GM10248 (cell line): ENCODE measurements around the gene PDZRN4.
"Not testable (repeated sequence)": the region's sequence is repeated elsewhere in the genome, so short reads cannot be mapped to it uniquely, and the experiment has no call there.

Experiments used
- CTCF ChIA-PET: fragments of 300-600 bp; sonication (Branson Sonifier 250); formaldehyde crosslinking; extraction: SDS; loops from one replicate; lab custom pipeline; 2021; ENCODE audit warnings: antibody characterized with exemption; lab: Yijun Ruan, JAX
- POLR2A ChIA-PET: fragments of 350-650 bp; sonication (Branson Sonifier 250); formaldehyde crosslinking; extraction: SDS; loops from one replicate; lab custom pipeline; 2020; ENCODE audit warnings: antibody characterized with exemption; lab: Yijun Ruan, JAX
- DNase-seq: peaks from one replicate; pipeline ENCODE4 v3.0.0; 2012; ENCODE audit errors: extremely low spot score
- TF ChIP-seq, protein P1 (sequence below): IDR thresholded peaks from 2 replicates; pipeline ENCODE4 v1.5.1; 2012; ENCODE audit warnings: mild to moderate bottlenecking, low read depth; ENCODE audit errors: extremely low read depth, missing control alignments, control extremely low read depth

The PDZRN4 gene

DNA sequence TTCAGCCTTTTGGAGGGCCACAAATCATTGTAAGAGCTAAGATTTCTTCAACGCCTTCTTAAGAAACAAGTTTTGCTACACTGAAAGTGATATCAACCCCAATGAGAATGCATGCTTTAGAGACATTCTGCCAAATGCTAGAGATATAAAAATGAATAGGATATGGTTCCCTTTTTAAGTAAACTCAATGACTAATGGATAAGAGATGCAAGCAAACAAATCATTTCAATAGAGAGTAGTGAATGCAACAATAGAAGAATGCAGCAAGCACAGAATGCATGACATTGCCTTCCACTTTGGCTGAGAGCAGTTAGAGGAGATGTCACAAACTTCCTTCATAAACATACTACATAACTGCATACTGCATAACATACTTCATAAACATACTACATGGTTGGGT, 116.4 kb downstream of the PDZRN4 start:
- ChIA-PET POLR2A (no interaction called here), CTCF (interaction anchor here (1.2 kb wide), 1 partner anchor 9 kb away, joined by 4 read pairs; no protein-coding TSS in a partner anchor)
- TF ChIP-seq, protein P1, sequence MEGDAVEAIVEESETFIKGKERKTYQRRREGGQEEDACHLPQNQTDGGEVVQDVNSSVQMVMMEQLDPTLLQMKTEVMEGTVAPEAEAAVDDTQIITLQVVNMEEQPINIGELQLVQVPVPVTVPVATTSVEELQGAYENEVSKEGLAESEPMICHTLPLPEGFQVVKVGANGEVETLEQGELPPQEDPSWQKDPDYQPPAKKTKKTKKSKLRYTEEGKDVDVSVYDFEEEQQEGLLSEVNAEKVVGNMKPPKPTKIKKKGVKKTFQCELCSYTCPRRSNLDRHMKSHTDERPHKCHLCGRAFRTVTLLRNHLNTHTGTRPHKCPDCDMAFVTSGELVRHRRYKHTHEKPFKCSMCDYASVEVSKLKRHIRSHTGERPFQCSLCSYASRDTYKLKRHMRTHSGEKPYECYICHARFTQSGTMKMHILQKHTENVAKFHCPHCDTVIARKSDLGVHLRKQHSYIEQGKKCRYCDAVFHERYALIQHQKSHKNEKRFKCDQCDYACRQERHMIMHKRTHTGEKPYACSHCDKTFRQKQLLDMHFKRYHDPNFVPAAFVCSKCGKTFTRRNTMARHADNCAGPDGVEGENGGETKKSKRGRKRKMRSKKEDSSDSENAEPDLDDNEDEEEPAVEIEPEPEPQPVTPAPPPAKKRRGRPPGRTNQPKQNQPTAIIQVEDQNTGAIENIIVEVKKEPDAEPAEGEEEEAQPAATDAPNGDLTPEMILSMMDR, result no peak
- no peak for DNase-seq

DNA sequence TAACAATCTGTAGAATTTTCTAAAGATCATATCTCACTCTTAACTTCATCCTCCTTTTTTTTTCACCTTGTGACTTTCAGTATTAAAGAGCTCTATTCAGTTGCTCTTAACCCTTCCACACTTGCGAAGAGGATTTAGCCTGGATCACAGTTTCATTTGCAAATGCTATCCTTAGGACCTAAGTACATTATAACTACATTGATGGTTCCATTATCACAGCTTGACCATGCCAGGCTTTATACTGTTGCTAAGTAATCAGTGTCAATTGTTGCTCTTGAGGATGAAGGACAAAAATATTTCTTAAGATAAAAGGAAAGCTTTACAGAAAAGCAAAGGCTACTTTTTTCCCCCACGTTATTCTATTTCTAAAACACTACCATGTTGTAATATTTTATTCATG, 122.2 kb downstream of the PDZRN4 start:
- no peak for DNase-seq
- ChIA-PET POLR2A (no interaction called here), CTCF (interaction anchor here (1.2 to 1.6 kb wide), 2 partner anchors 9 to 33 kb away, joined by 3 read pairs; no protein-coding TSS in a partner anchor)
- TF ChIP-seq, protein P1, result no peak

DNA sequence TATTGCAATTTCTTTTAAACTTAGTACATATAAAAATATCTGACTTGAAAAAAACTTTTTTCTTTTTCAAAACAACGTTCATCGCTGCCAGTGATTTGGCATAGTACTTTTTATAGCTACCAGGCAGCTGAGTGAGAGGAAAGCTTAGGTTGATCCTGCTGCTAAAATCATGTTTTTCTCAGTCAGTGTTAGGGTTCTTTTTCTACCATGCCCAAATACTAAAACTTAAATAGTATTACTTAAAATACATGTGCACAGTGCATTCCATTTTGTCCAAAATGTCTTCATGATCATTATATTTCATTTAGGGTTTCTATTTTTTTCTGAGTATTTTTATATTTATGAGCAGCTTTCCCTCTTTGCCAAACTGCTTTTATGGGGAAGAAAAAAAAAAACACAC, 123.8 kb downstream of the PDZRN4 start:
- TF ChIP-seq, protein P1, result no peak
- POLR2A ChIA-PET, result no interaction called here
- no peak for DNase-seq
- CTCF ChIA-PET, result no interaction called here

DNA sequence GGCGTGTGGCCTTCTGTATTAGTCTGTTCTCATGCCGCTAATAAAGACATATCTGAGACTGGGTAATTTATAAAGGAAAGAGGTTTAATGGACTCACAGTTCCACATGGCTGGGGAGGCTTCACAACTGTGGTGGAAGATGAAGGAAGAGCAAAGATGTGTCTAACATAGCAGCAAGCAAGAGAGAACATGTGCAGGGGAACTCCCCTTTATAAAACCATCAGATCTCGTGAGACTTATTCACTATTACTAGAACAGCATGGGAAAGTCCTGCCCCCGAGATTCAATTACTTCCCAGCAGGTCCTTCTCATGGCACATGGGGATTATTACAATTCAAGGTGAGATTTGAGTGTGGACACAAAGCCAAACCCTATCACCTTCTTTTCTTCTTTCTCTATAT, 124.3 kb downstream of the PDZRN4 start:
- POLR2A ChIA-PET, CTCF ChIA-PET, DNase-seq: not testable (repeated sequence)

DNA sequence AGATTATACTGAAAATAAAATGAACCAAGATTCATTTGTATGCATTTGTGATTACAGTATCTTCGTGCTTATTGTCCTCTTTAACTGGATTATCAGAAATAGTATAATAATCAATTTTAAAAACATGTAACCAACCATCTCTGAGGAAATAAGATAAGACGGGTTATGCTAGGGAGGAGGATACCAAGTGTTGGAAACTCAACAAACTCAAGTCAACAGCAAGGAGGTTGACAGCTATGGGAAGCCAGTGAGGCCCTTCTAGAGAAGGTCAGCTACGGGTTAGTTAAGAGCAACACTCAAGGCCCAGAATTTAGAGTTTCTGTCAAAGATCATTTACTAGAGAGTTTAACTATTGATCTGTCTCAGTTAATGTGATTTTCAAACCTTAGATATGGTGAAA, 137.2 kb downstream of the PDZRN4 start:
- DNase-seq, result no peak
- TF ChIP-seq, protein P1, result no peak
- POLR2A ChIA-PET, result no interaction called here
- CTCF ChIA-PET, result no interaction called here

DNA sequence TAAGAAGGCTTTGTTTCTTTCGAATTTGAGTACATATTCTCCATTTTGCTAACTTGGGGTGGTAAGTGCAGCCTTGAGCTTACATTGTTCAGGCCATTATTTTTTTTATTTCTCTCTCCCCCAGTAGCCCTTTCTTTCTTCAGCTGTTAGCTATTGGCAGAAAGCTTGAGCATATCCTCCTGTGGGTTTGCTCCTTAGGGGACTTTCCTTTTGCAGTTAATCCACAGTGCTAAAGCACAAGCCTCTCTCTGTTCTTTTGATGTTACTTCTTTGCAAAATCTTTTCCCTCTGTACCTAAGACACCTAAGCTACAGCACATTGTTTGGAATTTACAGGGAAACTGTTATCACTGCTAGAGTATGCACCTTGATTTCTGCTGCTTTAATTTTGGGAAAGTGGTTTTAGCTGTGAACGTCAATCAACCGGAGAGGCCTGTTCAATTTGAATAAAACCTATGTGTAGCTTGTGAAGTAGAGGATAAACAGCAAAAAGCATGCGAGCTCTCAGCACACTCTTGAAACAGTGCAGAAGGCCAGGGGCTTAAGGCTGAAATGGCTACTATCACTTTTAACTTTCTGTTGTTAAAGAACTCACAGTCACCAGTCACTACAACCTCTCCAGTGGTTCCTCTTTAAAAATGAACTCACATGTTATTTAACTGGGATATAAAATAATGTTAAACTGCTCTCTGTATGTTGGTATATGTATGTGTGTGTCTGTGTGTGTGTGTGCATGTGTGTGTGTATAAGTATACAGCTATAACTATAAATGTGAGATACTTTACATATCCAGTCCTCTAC, 139.2 kb downstream of the PDZRN4 start:
- TF ChIP-seq, protein P1, result no peak
- POLR2A ChIA-PET, result no interaction called here
- CTCF ChIA-PET, result interaction anchor here (2.0 kb wide), 1 partner anchor 8 kb away, joined by 6 read pairs; no protein-coding TSS in a partner anchor
- DNase-seq, result no peak

DNA sequence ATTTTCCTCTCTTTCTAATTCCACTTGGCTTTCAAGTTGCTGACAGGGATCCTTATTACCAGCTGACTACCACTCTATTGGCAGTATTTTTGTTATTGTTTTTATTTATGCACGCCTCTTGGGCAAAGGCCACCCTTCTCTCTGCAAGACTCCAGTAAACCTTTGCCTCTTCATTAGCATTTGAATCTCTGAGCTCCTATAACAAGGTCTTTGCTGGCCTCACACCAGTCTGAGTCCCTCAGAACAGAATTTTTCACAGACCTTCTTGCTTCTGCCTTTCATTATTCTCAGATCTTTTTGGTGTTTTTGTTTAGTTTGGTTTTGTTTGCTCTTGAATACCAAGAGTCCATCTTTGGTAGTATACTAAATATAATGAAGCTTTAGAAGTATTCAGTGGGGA, 145.9 kb downstream of the PDZRN4 start:
- CTCF ChIA-PET, result interaction anchor here (1.2 to 1.9 kb wide), 2 partner anchors 10 to 57 kb away, joined by 3 to 4 read pairs; no protein-coding TSS in a partner anchor
- no peak for DNase-seq
- TF ChIP-seq, protein P1, result no peak
- POLR2A ChIA-PET, result no interaction called here
